WTC11 (cell line): Measurements from ENCODE around the gene LPIN2. TPM values are rescaled to one million over a fixed set of nuclear protein-coding genes. Genes with fewer than 3 reads are reported as not detected.

Source experiments
- ATAC-seq: fragments of 200-7000 bp; cut with Tn5 transposase; 2 replicates; pipeline ENCODE4 v1.10.0; 2021; ENCODE audit warnings: mild to moderate bottlenecking, moderate library complexity
- CTCF ChIA-PET: fragments of 300-600 bp; sonication (Branson Sonifier 250); formaldehyde crosslinking; loops from one replicate; lab custom pipeline; 2021; ENCODE audit warnings: antibody characterized with exemption; lab: Charles Lee
- POLR2A ChIA-PET: fragments of 350-600 bp; sonication (Branson Sonifier 250); formaldehyde crosslinking; loops from one replicate; lab custom pipeline; 2021; ENCODE audit warnings: antibody characterized with exemption; lab: Charles Lee
- DNase-seq: peaks from one replicate; pipeline ENCODE4 v3.0.0; 2021; ENCODE audit warnings: low spot score
- H3K27ac Mint-ChIP-seq: 2 replicates; pipeline ENCODE4 v1.8.0; 2021; ENCODE audit warnings: mixed read lengths
- H3K27me3 Mint-ChIP-seq: 2 replicates; pipeline ENCODE4 v1.8.0; 2021; ENCODE audit warnings: low read depth, mild to moderate bottlenecking, moderate library complexity, mixed read lengths
- H3K36me3 Mint-ChIP-seq: 2 replicates; pipeline ENCODE4 v1.8.0; 2021; ENCODE audit warnings: mixed read lengths
- H3K4me1 Mint-ChIP-seq: 2 replicates; pipeline ENCODE4 v1.8.0; 2022; ENCODE audit warnings: mixed read lengths
- H3K4me3 Mint-ChIP-seq: 2 replicates; pipeline ENCODE4 v1.8.0; 2021; ENCODE audit warnings: mild to moderate bottlenecking, moderate library complexity, mixed read lengths
- H3K9me3 Mint-ChIP-seq: 2 replicates; pipeline ENCODE4 v1.8.0; 2021; ENCODE audit warnings: mixed read lengths
- CBFB ChIP-seq: sonication (generic); formaldehyde crosslinking; IDR thresholded peaks from 2 replicates; pipeline ENCODE4 v1.8.1; 2022; ENCODE audit warnings: mild to moderate bottlenecking, low read depth, missing genetic modification reagents
- CREB1 ChIP-seq: sonication (generic); formaldehyde crosslinking; IDR thresholded peaks from 2 replicates; pipeline ENCODE4 v1.8.0; 2023; ENCODE audit warnings: mild to moderate bottlenecking, missing genetic modification reagents
- CREM ChIP-seq: sonication (generic); formaldehyde crosslinking; IDR thresholded peaks from 2 replicates; pipeline ENCODE4 v1.8.1; 2022; ENCODE audit warnings: mild to moderate bottlenecking, missing genetic modification reagents, moderate library complexity
- ELF4 ChIP-seq: sonication (generic); formaldehyde crosslinking; IDR thresholded peaks from 2 replicates; pipeline ENCODE4 v1.8.1; 2022; ENCODE audit warnings: low read depth, mild to moderate bottlenecking, moderate library complexity, missing genetic modification reagents
- EMX1 ChIP-seq: fragments of 250-450 bp; sonication (Bioruptor Pico); IDR thresholded peaks from 2 replicates; pipeline ENCODE4 v1.8.0; 2021; ENCODE audit warnings: mild to moderate bottlenecking
- ETV6 ChIP-seq: sonication (generic); formaldehyde crosslinking; IDR thresholded peaks from 2 replicates; pipeline ENCODE4 v1.8.1; 2022; ENCODE audit warnings: mild to moderate bottlenecking, missing genetic modification reagents
- FOXJ3 ChIP-seq: sonication (generic); formaldehyde crosslinking; IDR thresholded peaks from 2 replicates; pipeline ENCODE4 v1.9.0; 2021; ENCODE audit warnings: missing genetic modification reagents, mild to moderate bottlenecking, borderline replicate concordance
- FOXP1 ChIP-seq: sonication (generic); formaldehyde crosslinking; IDR thresholded peaks from 2 replicates; pipeline ENCODE4 v1.8.0; 2022; ENCODE audit warnings: missing genetic modification reagents, mild to moderate bottlenecking, moderate library complexity, borderline replicate concordance
- GRHL2 ChIP-seq: fragments of 250-450 bp; sonication (Bioruptor Pico); IDR thresholded peaks from 2 replicates; pipeline ENCODE4 v1.8.0; 2022; ENCODE audit warnings: mild to moderate bottlenecking, moderate library complexity; ENCODE audit not compliant: insufficient replicate concordance, severe bottlenecking
- GTF2I ChIP-seq: fragments of 250-450 bp; sonication (Bioruptor Pico); conservative IDR thresholded peaks from 2 replicates; pipeline ENCODE4 v1.4.0; 2021; ENCODE audit warnings: mild to moderate bottlenecking
- JAZF1 ChIP-seq: fragments of 250-450 bp; sonication (Bioruptor Pico); IDR thresholded peaks from 2 replicates; pipeline ENCODE4 v1.9.0; 2021; ENCODE audit warnings: moderate library complexity, mild to moderate bottlenecking, inconsistent platforms
- MXD4 ChIP-seq: fragments of 250-450 bp; sonication (Bioruptor Pico); IDR thresholded peaks from 2 replicates; pipeline ENCODE4 v1.8.0; 2021; ENCODE audit warnings: mild to moderate bottlenecking, moderate library complexity, borderline replicate concordance
- NFE2L1 ChIP-seq: sonication (generic); formaldehyde crosslinking; IDR thresholded peaks from 2 replicates; pipeline ENCODE4 v1.8.1; 2023; ENCODE audit warnings: missing genetic modification reagents
- NFYB ChIP-seq: sonication (generic); formaldehyde crosslinking; conservative IDR thresholded peaks from 2 replicates; pipeline ENCODE4 v1.8.0; 2022; ENCODE audit warnings: low read depth, missing genetic modification reagents
- NR2C2 ChIP-seq: sonication (generic); formaldehyde crosslinking; IDR thresholded peaks from 2 replicates; pipeline ENCODE4 v1.8.0; 2022; ENCODE audit warnings: mild to moderate bottlenecking, missing genetic modification reagents
- PRRX2 ChIP-seq: fragments of 250-450 bp; sonication (Bioruptor Pico); IDR thresholded peaks from 2 replicates; pipeline ENCODE4 v1.8.0; 2021; ENCODE audit warnings: mild to moderate bottlenecking
- SMAD3 ChIP-seq: sonication (generic); formaldehyde crosslinking; IDR thresholded peaks from 2 replicates; pipeline ENCODE4 v1.8.0; 2022; ENCODE audit warnings: missing genetic modification reagents, mild to moderate bottlenecking, borderline replicate concordance
- SMAD4 ChIP-seq: sonication (generic); formaldehyde crosslinking; IDR thresholded peaks from 2 replicates; pipeline ENCODE4 v1.8.0; 2022; ENCODE audit warnings: mild to moderate bottlenecking, missing genetic modification reagents
- ZBTB21 ChIP-seq: sonication (generic); formaldehyde crosslinking; IDR thresholded peaks from 2 replicates; pipeline ENCODE4 v1.8.1; 2023; ENCODE audit warnings: mild to moderate bottlenecking, missing genetic modification reagents, borderline replicate concordance
- ZNF138 ChIP-seq: sonication (generic); formaldehyde crosslinking; conservative IDR thresholded peaks from 2 replicates; pipeline ENCODE4 v1.8.1; 2022; ENCODE audit warnings: mild to moderate bottlenecking, moderate library complexity, missing genetic modification reagents
- ZNF263 ChIP-seq: sonication (generic); formaldehyde crosslinking; IDR thresholded peaks from 2 replicates; pipeline ENCODE4 v1.8.1; 2022; ENCODE audit warnings: low read depth, mild to moderate bottlenecking, moderate library complexity, missing genetic modification reagents
- ZNF396 ChIP-seq: fragments of 250-450 bp; sonication (Bioruptor Pico); IDR thresholded peaks from 2 replicates; pipeline ENCODE4 v1.8.0; 2021; ENCODE audit warnings: mild to moderate bottlenecking, moderate library complexity, borderline replicate concordance
- total RNA-seq: library from RNA; stranded (reverse); gene quantifications from 3 replicates; pipeline ENCODE4 v1.2.3, GENCODE V29; 2021
- TF ChIP-seq, protein P1 (sequence below): fragments of 250-450 bp; sonication (Bioruptor Pico); IDR thresholded peaks from 2 replicates; pipeline ENCODE4 v1.9.0; 2021; ENCODE audit warnings: mild to moderate bottlenecking
- TF ChIP-seq, protein P2 (sequence below): fragments of 250-450 bp; sonication (Bioruptor Pico); IDR thresholded peaks from 2 replicates; pipeline ENCODE4 v1.9.0; 2021; ENCODE audit warnings: mild to moderate bottlenecking
- TF ChIP-seq, protein P3 (sequence below): sonication (generic); formaldehyde crosslinking; IDR thresholded peaks from 2 replicates; pipeline ENCODE4 v1.8.1; 2023; ENCODE audit warnings: mild to moderate bottlenecking, missing genetic modification reagents, moderate library complexity
- TF ChIP-seq, protein P4 (sequence below): sonication (generic); formaldehyde crosslinking; IDR thresholded peaks from 2 replicates; pipeline ENCODE4 v1.8.0; 2022; ENCODE audit warnings: mild to moderate bottlenecking, missing genetic modification reagents

LPIN2 gene
- total RNA-seq, 1 experiment from 2014 or later: 11.8 TPM

DNA sequence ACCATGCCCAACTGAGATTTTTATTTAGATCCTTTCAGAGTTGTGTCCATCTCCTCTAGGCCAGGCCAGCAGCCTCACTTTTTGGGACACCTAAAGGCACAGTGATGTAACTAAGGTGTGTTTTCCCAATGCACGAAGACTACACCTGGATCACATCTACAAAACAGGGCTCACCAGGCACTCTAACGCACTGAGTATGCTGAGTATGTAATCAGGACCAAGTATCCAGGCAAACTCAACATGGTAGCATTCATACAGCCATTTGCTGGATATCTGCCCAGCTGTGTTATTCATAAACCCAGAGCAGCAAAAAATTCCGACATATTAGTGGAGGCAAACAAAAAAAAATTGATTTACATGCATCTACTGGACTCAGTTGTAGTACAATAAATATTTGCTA lies 33.8 kb downstream of the LPIN2 start (continued):
- TF ChIP-seq ELF4 (CRISPR knock-in tag) (no peak), CREM (CRISPR knock-in tag) (no peak), NFYB (CRISPR knock-in tag) (no peak), SMAD4 (CRISPR knock-in tag) (no peak), FOXP1 (CRISPR knock-in tag) (no peak)
- TF ChIP-seq, protein P1, sequence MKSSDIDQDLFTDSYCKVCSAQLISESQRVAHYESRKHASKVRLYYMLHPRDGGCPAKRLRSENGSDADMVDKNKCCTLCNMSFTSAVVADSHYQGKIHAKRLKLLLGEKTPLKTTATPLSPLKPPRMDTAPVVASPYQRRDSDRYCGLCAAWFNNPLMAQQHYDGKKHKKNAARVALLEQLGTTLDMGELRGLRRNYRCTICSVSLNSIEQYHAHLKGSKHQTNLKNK (CRISPR knock-in tag): no peak
- TF ChIP-seq, all 79 proteins: peak for 0

DNA sequence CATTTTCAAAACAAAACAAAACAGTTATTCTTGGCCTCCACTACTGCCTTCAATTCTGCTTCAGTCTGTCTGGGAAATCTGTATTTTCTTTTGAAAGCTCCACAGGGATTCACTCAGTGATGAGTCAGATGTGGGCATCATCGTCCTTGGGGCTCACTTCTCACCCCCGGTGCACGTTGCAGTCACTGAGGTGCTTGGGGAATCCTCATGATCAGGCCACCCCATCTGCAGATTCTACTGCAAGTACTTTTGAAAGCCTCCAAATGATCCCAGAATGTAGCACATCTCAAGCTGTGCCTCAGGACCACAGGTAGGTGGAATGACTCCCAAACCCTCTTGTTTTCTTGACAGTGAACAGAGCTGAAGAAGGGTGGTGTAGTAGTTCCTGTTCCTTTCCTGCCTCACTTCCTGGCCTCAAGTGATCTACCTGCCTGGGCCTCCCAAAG lies 34.3 kb downstream of the LPIN2 start:
- no peaks in the 10 kb centered on the region for H3K9me3 Mint-ChIP-seq
- peaks cover 2% of the 10 kb centered on the region; the same call in 1 of the 2 replicates for H3K36me3 Mint-ChIP-seq
- H3K4me3 Mint-ChIP-seq: no peak overlapping the region
- DNase-seq: no peak
- peaks cover 45% of the 10 kb centered on the region for H3K4me1 Mint-ChIP-seq
- ATAC-seq: no peak
- no peak overlapping the region for H3K27ac Mint-ChIP-seq
- ChIA-PET POLR2A (no interaction called here), CTCF (no interaction called here)
- H3K27me3 Mint-ChIP-seq: no peaks in the 10 kb centered on the region
- no peak for TF ChIP-seq CREB1 (CRISPR knock-in tag)
- no peak for TF ChIP-seq MXD4 (CRISPR knock-in tag)
- TF ChIP-seq ZNF396 (CRISPR knock-in tag): no peak
- TF ChIP-seq PRRX2 (CRISPR knock-in tag): no peak
- TF ChIP-seq GTF2I (CRISPR knock-in tag): no peak
- TF ChIP-seq NFE2L1 (CRISPR knock-in tag): no peak
- no peak for TF ChIP-seq CBFB
- no peak for TF ChIP-seq ETV6
- TF ChIP-seq ZBTB21 (CRISPR knock-in tag): no peak
- no peak for TF ChIP-seq SMAD3 (CRISPR knock-in tag)
- TF ChIP-seq, all 79 proteins: peak for 0

DNA sequence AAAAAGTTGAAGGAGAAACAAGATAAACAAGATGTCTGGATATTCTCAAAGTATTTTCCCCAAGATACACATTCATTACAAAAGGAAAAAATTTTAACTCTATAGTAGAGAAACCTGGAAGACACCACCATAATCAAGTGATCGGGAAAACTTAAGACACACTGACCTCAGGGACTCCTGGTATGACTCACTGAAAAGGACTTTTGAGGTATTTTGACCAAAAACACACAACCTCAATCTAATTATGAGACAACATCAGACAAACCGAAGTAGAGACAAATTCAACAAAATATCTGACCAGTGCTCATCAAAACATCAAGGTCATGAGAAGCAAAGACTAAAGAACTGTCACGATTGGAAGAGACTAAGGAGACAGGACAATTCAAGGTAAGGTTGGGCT lies 34.7 kb downstream of the LPIN2 start:
- no peak for DNase-seq

More for the DNA sequence above, 34.7 kb downstream of the LPIN2 start:
- no peaks in the 10 kb centered on the region for H3K27me3 Mint-ChIP-seq
- peak overlapping the region; percentile 78; the same call in 1 of the 2 replicates for H3K27ac Mint-ChIP-seq
- H3K4me1 Mint-ChIP-seq: peaks cover 42% of the 10 kb centered on the region
- no peak for TF ChIP-seq ELF4 (CRISPR knock-in tag)
- TF ChIP-seq CBFB: no peak
- no peak for TF ChIP-seq GRHL2 (CRISPR knock-in tag)
- no peak for TF ChIP-seq ZNF263 (CRISPR knock-in tag)
- no peak for TF ChIP-seq EMX1
- TF ChIP-seq, protein P2, sequence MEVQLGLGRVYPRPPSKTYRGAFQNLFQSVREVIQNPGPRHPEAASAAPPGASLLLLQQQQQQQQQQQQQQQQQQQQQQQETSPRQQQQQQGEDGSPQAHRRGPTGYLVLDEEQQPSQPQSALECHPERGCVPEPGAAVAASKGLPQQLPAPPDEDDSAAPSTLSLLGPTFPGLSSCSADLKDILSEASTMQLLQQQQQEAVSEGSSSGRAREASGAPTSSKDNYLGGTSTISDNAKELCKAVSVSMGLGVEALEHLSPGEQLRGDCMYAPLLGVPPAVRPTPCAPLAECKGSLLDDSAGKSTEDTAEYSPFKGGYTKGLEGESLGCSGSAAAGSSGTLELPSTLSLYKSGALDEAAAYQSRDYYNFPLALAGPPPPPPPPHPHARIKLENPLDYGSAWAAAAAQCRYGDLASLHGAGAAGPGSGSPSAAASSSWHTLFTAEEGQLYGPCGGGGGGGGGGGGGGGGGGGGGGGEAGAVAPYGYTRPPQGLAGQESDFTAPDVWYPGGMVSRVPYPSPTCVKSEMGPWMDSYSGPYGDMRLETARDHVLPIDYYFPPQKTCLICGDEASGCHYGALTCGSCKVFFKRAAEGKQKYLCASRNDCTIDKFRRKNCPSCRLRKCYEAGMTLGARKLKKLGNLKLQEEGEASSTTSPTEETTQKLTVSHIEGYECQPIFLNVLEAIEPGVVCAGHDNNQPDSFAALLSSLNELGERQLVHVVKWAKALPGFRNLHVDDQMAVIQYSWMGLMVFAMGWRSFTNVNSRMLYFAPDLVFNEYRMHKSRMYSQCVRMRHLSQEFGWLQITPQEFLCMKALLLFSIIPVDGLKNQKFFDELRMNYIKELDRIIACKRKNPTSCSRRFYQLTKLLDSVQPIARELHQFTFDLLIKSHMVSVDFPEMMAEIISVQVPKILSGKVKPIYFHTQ (CRISPR knock-in tag): no peak
- TF ChIP-seq NR2C2 (CRISPR knock-in tag): no peak
- no peak for TF ChIP-seq ZNF138 (CRISPR knock-in tag)
- no peak for TF ChIP-seq ZNF396 (CRISPR knock-in tag)
- TF ChIP-seq GTF2I (CRISPR knock-in tag): no peak
- no peak for TF ChIP-seq JAZF1
- no peak for TF ChIP-seq FOXJ3 (CRISPR knock-in tag)
- TF ChIP-seq, protein P3, sequence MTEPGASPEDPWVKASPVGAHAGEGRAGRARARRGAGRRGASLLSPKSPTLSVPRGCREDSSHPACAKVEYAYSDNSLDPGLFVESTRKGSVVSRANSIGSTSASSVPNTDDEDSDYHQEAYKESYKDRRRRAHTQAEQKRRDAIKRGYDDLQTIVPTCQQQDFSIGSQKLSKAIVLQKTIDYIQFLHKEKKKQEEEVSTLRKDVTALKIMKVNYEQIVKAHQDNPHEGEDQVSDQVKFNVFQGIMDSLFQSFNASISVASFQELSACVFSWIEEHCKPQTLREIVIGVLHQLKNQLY (CRISPR knock-in tag): no peak
- no peak for TF ChIP-seq SMAD4 (CRISPR knock-in tag)
- TF ChIP-seq, protein P4, sequence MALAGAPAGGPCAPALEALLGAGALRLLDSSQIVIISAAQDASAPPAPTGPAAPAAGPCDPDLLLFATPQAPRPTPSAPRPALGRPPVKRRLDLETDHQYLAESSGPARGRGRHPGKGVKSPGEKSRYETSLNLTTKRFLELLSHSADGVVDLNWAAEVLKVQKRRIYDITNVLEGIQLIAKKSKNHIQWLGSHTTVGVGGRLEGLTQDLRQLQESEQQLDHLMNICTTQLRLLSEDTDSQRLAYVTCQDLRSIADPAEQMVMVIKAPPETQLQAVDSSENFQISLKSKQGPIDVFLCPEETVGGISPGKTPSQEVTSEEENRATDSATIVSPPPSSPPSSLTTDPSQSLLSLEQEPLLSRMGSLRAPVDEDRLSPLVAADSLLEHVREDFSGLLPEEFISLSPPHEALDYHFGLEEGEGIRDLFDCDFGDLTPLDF (CRISPR knock-in tag): no peak
- CTCF ChIA-PET: interaction anchor here (1.9 kb wide), 1 partner anchor 85 kb away, joined by 5 read pairs; no protein-coding TSS in a partner anchor
- no peak overlapping the region for H3K4me3 Mint-ChIP-seq
- no peak for ATAC-seq
- no peaks in the 10 kb centered on the region for H3K9me3 Mint-ChIP-seq
- POLR2A ChIA-PET: no interaction called here
- peaks cover 2% of the 10 kb centered on the region; the same call in 1 of the 2 replicates for H3K36me3 Mint-ChIP-seq
